Upper lobe of left lung (tissue), 4 donors: ENCODE results near the gene CCNJ.

Source experiments
- POLR2A ChIP-seq, 4 donors: fragments of 450-650 bp; IDR thresholded peaks; one replicate each; pipeline ENCODE4 v1.5.1; 2016 to 2017; ENCODE audit warnings: antibody characterized with exemption in 4 of 4, mild to moderate bottlenecking in 2 of 4
- TF ChIP-seq, protein P1 (sequence below), 6 experiments: fragments of 450-650 bp in 4 of 6; fragments of 200-600 bp in 2 of 6; sonication (generic) in 2 of 6; IDR thresholded peaks; one replicate each; pipeline ENCODE4 v1.5.1; 2016 to 2019; ENCODE audit warnings: antibody characterized with exemption in 6 of 6

DNA sequence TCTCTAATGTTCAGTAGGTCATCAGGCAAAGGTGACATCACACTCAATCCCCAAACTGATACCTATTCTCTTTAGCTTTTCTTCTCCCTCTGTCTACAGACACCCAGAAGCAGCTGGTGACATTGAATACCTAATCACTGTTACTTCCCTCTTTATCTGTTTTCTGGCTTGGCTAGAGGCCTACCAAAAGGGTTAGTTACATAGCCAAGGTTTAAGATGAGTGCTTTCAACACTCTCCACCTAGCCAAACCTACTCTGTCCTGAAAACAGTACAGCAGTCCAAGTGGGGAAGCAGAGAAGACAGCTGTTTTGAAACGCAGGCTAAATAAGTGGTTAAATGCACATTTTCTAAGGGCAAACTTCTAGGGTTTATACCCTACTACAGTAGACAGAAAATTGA is 39.4 kb downstream of the CCNJ start:
- TF ChIP-seq, protein P1, sequence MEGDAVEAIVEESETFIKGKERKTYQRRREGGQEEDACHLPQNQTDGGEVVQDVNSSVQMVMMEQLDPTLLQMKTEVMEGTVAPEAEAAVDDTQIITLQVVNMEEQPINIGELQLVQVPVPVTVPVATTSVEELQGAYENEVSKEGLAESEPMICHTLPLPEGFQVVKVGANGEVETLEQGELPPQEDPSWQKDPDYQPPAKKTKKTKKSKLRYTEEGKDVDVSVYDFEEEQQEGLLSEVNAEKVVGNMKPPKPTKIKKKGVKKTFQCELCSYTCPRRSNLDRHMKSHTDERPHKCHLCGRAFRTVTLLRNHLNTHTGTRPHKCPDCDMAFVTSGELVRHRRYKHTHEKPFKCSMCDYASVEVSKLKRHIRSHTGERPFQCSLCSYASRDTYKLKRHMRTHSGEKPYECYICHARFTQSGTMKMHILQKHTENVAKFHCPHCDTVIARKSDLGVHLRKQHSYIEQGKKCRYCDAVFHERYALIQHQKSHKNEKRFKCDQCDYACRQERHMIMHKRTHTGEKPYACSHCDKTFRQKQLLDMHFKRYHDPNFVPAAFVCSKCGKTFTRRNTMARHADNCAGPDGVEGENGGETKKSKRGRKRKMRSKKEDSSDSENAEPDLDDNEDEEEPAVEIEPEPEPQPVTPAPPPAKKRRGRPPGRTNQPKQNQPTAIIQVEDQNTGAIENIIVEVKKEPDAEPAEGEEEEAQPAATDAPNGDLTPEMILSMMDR (IDR thresholded peaks at IDR 0.05) = no peak
- TF ChIP-seq POLR2A (IDR thresholded peaks at IDR 0.05) = no peak
